Uterus (tissue), 4 donors: ENCODE data around the gene P2RY8. TPM values are rescaled to one million over a fixed set of nuclear protein-coding genes. Genes with fewer than 3 reads are reported as not detected.

ENCODE experiments used
- DNase-seq, 2 donors: peaks; one replicate each; pipeline ENCODE4 v3.0.0-alpha.2; 2019 to 2020
- H3K27ac ChIP-seq, 2 donors: fragments of 200-600 bp; sonication (generic); 1 replicate in 1 of 2; 2 replicates in 1 of 2; pipeline ENCODE4 v1.5.1; 2016 to 2018
- H3K27me3 ChIP-seq, 2 donors: fragments of 200-600 bp; sonication (generic); one replicate each; pipeline ENCODE4 v1.5.1; 2018 to 2019; ENCODE audit warnings: control low read depth in 1 of 2
- H3K36me3 ChIP-seq, 2 donors: fragments of 200-600 bp; sonication (generic); one replicate each; pipeline ENCODE4 v1.5.1; 2019; ENCODE audit warnings: control low read depth in 1 of 2
- H3K4me1 ChIP-seq, 2 donors: fragments of 200-600 bp; sonication (generic); one replicate each; pipeline ENCODE4 v1.5.1; 2018 to 2019; ENCODE audit warnings: control low read depth in 1 of 2
- H3K4me3 ChIP-seq, 2 donors: fragments of 200-600 bp; sonication (generic); 1 replicate in 1 of 2; 2 replicates in 1 of 2; pipeline ENCODE4 v1.5.1; 2018 to 2019; ENCODE audit warnings: mild to moderate bottlenecking in 1 of 2
- H3K9me3 ChIP-seq, 2 donors: fragments of 200-600 bp; sonication (generic); one replicate each; pipeline ENCODE4 v1.5.1; 2019; ENCODE audit warnings: control low read depth in 1 of 2
- CTCF ChIP-seq, 4 experiments: fragments of 200-600 bp in 2 of 4; fragments of 450-650 bp in 2 of 4; sonication (generic) in 2 of 4; IDR thresholded peaks; one replicate each; pipeline ENCODE4 v1.5.1; 2016 to 2019; ENCODE audit warnings: antibody characterized with exemption in 4 of 4, mild to moderate bottlenecking in 2 of 4, moderate library complexity in 1 of 4
- POLR2A ChIP-seq, 2 donors: fragments of 450-650 bp; IDR thresholded peaks; one replicate each; pipeline ENCODE4 v1.6.1; 2016; ENCODE audit warnings: antibody characterized with exemption in 2 of 2, mild to moderate bottlenecking in 1 of 2, moderate library complexity in 1 of 2
- intact Hi-C: fragments of 100-400 bp; cut with DNase I; formaldehyde crosslinking; loops from one replicate; pipeline ENCODE4 v1.15.1; 2023; ENCODE audit warnings: low total_unique reads
- total RNA-seq, 4 donors: library from RNA; depleted of rRNA in 3 of 4; stranded (reverse); fragments of >200 nt in 3 of 4; gene quantifications; one replicate each; pipeline versions ENCODE4 v1.1.0 to v1.2.4, GENCODE V29; 2014 to 2023
- donor health status: DM: yes; HTN: yes; CAD: no.

The P2RY8 gene
- total RNA-seq, 4 donors from 2014 or later: 0.59 to 3.6 (median 0.90) TPM; not detected in 1

GRCh38 chrX:1453951-1454785, 82.8 kb downstream of the P2RY8 start:
- TF ChIP-seq POLR2A (IDR thresholded peaks at IDR 0.05) (no peak), CTCF (IDR thresholded peaks at IDR 0.05) (peak; percentile 89 to 99 (median 95))
- Histone ChIP-seq H3K9me3 (no peaks in the 10 kb centered on the region), H3K27ac (peak overlapping the region; percentile 59 to 97), H3K4me1 (peaks cover 3 to 10% of the 10 kb centered on the region in 2 donors), H3K36me3 (no peaks in the 10 kb centered on the region), H3K4me3 (peak overlapping the region; percentile 36 to 86), H3K27me3 (no peaks in the 10 kb centered on the region)
- peak; percentile 82 to 90 for DNase-seq
- intact Hi-C loops: loop anchor here (5.0 kb wide), 2 partner anchors 62 to 138 kb away; partner anchors contain the start of genes AKAP17A and SLC25A6

GRCh38 chrX:1453395-1453783, 83.6 kb downstream of the P2RY8 start:
- no peaks in the 10 kb centered on the region for H3K9me3 ChIP-seq
- H3K4me1 ChIP-seq: peaks cover 3 to 10% of the 10 kb centered on the region in 2 donors
- H3K27ac ChIP-seq: peak overlapping the region; percentile 78 to 97
- TF ChIP-seq CTCF (IDR thresholded peaks at IDR 0.05): no peak
- peak in 1 of 2 donors; percentile 51 for TF ChIP-seq POLR2A (IDR thresholded peaks at IDR 0.05)
- DNase-seq: no peak
- intact Hi-C loops: loop anchor here (5.0 kb wide), 2 partner anchors 61 to 139 kb away; partner anchors contain the start of genes AKAP17A and SLC25A6
- no peaks in the 10 kb centered on the region for H3K27me3 ChIP-seq
- peak overlapping the region; percentile 55 to 86 for H3K4me3 ChIP-seq
- no peaks in the 10 kb centered on the region for H3K36me3 ChIP-seq

- intact Hi-C loops: loop anchor here (5.0 kb wide), 2 partner anchors 60 to 140 kb away; partner anchors contain the start of genes AKAP17A and SLC25A6
- peak within 1 kb of the TSS; percentile 78 to 97 for H3K27ac ChIP-seq
- TF ChIP-seq POLR2A (IDR thresholded peaks at IDR 0.05): peak; percentile 29 to 71
- TF ChIP-seq CTCF (IDR thresholded peaks at IDR 0.05): peak in 1 of 4 experiments; percentile 3
Measured at GRCh38 chrX:1452516-1453394, 84.2 kb downstream of the P2RY8 start, which contains the start of gene ASMTL. ASMTL (minus strand) TSS chrX:1452909; CDS start chrX:1452840, 69 bp downstream.

GRCh38 chrX:1451661-1452515, 85.1 kb downstream of the P2RY8 start:
- DNase-seq: peak; percentile 42 to 44
- peaks cover 3 to 10% of the 10 kb centered on the region in 2 donors for H3K4me1 ChIP-seq
- TF ChIP-seq POLR2A (IDR thresholded peaks at IDR 0.05): no peak
- no peak for TF ChIP-seq CTCF (IDR thresholded peaks at IDR 0.05)
- intact Hi-C loops: loop anchor here (5.0 kb wide), 2 partner anchors 60 to 140 kb away; partner anchors contain the start of genes AKAP17A and SLC25A6
- H3K27me3 ChIP-seq: no peaks in the 10 kb centered on the region
- no peaks in the 10 kb centered on the region for H3K9me3 ChIP-seq
- peak overlapping the region; percentile 94 to 100 for H3K4me3 ChIP-seq
- H3K36me3 ChIP-seq: no peaks in the 10 kb centered on the region
- H3K27ac ChIP-seq: peak overlapping the region; percentile 59 to 81

More at GRCh38 chrX:1452516-1453394, 84.2 kb downstream of the P2RY8 start, which contains the start of gene ASMTL:
- Histone ChIP-seq H3K4me1 (peaks cover 3 to 10% of the 10 kb centered on the region in 2 donors), H3K4me3 (peak within 1 kb of the TSS; percentile 94 to 100), H3K27me3 (no peaks in the 10 kb centered on the region), H3K9me3 (no peaks in the 10 kb centered on the region), H3K36me3 (no peaks in the 10 kb centered on the region)
- peak; percentile 100 for DNase-seq
